GM21717 (cell line): ENCODE measurements around the gene NR1I3.
"Not testable (repeated sequence)": the region's sequence is repeated elsewhere in the genome, so short reads cannot be mapped to it uniquely, and the experiment has no call there.

Experiments
- ATAC-seq: cut with Tn5 transposase; IDR thresholded peaks from one replicate; pipeline ENCODE4 v1.9.1; 2021; ENCODE audit warnings: mild to moderate bottlenecking, moderate library complexity; ENCODE audit not compliant: unreplicated experiment

Gene NR1I3

DNA sequence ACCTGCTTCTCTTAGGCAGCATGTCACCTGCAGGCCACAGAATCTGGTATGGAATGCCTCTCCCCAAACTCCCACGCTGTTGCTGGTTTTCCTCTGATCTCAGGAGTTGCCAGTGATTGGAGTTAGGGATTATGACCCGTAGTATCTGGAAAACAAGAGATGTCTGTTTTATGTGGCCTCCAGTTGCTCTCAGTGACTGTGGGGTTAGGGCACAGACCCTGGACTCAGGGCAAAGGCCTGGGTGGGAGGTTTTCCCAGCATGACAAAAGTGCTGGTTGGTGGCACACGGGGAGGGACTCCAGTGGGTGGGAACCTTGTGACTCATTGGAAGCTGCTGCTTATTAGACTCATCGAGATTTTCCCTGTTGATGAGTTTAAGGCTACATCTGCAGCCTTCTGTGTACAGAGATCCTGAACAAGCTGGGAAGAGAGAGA lies at the start of gene NR1I3:
Gene NR1I3, minus strand, starts transcription at position 165 of the 435 bp plus-strand sequence. CDS start 1,638 bp downstream, outside the sequence.
- ATAC-seq, result no peak

- no peak for ATAC-seq
Measured at GRCh38 chr1:161287482-161288054, 49.6 kb upstream of the NR1I3 start.

DNA sequence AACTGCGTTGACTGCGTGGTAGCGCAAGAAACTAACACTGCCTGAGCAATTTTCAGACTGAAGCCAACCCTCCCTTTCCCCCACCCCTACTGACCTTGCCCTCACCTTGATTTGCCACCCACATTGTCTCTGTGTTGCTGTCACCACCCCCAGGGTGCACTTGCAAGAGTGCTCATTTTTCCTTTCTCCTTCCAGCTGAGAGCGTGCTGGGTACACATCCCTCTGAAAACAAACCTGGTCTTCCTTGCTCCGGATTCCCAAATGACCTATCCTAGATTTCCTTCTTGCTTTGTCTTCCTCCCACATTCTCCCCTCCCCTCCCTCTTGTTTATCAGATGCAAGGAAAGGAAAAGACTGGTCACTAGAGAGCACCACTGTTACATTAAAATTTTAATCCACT lies 47.5 kb upstream of the NR1I3 start:
- ATAC-seq, result no peak

DNA sequence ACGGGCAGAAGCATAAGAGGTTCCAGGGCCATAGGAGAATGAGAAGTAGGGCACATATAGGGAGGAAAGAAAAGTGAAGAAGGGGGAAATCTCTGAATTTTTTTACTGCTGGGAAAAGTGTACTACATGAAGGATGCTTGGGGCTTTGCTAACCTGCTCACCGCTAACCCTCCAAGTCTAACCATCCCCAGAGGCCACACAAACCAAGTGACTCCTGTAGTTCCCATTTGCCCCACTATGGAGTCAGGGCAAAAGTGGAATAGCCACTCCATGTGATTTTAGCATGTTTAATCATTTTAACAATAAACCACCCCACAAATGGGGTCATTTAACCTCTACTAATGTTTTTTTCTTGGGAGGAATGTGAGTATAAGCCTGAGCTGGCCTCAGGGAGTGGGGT lies 47.1 kb upstream of the NR1I3 start:
- ATAC-seq, result no peak

DNA sequence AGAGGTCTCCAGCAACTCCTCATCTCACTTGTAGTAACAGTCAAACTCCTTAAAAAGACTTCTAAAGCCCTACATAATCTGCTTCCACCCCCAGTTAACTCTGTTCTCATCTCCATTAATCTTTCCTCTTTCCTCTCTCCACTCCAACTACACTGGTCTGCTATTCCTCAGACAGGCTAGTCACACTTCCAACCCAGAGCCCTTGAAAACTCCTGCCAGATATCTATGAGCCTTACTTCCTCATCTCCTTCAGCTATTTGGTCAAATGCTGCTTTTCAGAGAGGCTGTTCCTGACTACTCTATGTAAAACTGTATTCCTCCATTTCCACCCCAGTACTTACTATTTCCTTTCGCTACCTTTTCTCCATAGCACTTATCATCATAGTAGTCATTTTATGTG lies 45.0 kb upstream of the NR1I3 start:
- no peak for ATAC-seq

- ATAC-seq, result no peak
Measured at GRCh38 chr1:161274874-161275273, 36.9 kb upstream of the NR1I3 start.

DNA sequence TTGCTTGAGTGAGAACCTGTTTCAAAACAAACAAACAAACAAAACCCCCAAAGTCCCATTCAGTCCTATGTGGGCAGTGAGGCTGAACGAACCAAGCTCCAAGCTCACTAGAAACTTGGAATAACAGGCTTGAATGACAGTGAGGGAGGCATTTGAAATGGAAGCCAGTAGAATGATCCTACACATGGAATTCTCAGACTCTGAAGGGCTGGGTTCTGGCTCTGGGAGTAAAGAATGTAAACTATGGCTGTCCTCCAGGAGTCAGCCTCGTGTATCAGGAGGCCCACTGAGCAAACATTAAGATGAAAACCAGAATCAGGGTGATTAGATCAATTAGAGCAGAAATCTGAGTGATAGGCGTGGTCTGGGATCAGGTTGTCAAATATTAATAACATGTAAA lies 35.4 kb upstream of the NR1I3 start:
- ATAC-seq, result no peak

- no peak for ATAC-seq
Measured at GRCh38 chr1:161267321-161267720, 29.3 kb upstream of the NR1I3 start.

DNA sequence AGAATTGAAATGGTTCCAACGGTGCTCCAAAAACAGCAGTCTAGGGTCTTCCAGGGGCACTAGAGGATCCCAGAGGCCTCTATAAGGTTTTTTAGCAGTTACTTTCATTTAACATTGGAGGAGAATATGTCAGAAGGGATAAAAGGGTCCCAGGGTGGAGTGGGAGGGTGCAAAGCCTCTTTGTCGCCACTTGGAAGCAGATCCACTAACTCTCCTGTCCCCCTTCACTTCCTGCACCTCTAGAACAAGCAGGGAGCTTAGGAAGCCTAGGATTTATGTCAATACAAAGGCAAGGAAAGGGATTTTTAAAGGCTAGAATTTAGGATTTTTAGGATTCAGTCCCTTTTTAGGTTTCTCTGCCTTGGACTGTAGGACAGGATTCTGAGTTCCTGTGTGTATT lies 28.8 kb upstream of the NR1I3 start:
- ATAC-seq, result no peak

GRCh38 chr1:161266202-161266601 lies 28.2 kb upstream of the NR1I3 start:
- ATAC-seq, result no peak

DNA sequence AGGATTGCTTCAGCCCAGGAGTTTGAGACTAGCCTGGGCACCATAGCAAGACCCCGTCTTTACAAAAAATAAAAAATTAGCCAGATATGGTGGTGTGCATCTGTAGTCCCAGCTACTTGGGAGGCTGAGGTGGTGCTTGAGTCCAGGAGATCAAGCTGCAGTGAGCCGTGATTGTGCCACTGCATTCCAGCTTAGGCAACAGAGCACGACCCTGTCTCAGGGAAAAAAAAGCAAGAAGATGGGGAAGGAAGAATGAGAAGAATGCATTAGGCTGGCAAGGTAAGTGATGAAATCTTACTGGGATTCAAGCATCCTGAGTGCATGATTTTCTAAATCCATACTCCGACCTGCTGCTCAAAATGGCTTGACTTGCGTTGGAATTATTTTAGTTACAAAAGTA lies 27.3 kb upstream of the NR1I3 start:
- ATAC-seq, result no peak

- no peak for ATAC-seq
Measured at GRCh38 chr1:161261261-161262235, 23.5 kb upstream of the NR1I3 start.

GRCh38 chr1:161260376-161261260 lies 22.6 kb upstream of the NR1I3 start:
- ATAC-seq, result no peak

- no peak for ATAC-seq
Measured at GRCh38 chr1:161259765-161260164, 21.8 kb upstream of the NR1I3 start.

DNA sequence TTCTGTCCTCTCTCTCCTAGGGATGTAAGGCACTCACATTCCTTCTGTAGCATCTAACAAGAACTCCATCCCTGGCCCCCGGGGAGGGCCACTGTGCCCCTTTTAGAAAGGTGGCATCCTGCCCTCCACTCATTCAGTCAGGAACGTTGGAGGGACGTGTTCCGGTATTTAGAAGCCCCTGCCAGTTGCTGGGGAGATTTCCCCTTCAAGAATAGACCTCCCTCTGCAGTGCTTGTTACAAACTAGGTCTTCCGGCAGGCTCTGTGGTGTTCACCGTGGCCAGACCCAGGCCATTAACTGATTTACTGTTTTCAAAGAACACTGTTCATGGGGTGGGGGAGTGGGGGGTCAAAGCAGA lies 21.3 kb upstream of the NR1I3 start:
- no peak for ATAC-seq

- no peak for ATAC-seq
Measured at GRCh38 chr1:161258439-161259344, 20.7 kb upstream of the NR1I3 start, which contains the start of gene PCP4L1. Gene PCP4L1 (plus strand): TSS chr1:161258745. CDS start chr1:161258975, 230 bp downstream.

- ATAC-seq, result not testable (repeated sequence)
Measured at GRCh38 chr1:161257109-161257508, 19.1 kb upstream of the NR1I3 start.

DNA sequence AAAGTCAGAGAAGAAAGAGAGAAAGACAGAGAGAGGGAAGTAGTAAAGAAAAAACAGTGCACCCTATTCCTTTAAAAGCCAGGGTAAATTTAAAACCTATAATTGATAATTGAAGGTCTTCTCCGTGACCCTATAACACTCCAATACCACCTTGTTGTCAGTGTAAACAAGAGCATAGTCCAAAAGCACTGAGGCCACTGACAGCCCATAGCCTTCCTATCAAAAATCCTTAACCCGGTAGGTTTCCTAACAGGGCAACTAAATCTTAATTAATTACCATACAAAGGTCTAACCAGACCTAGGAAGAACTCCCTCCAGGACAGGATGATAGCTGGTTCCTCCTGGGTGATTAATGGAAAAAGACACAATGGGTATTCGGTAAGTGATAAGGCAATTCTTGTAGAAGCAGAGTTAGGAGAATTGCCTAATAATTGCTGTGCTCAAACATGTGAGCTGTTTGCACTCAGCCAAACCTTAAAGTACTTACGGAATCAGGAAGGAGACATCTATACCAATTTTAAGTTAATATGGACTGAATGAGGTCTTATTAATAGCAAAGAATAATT lies 18.0 kb upstream of the NR1I3 start:
- not testable (repeated sequence) for ATAC-seq

DNA sequence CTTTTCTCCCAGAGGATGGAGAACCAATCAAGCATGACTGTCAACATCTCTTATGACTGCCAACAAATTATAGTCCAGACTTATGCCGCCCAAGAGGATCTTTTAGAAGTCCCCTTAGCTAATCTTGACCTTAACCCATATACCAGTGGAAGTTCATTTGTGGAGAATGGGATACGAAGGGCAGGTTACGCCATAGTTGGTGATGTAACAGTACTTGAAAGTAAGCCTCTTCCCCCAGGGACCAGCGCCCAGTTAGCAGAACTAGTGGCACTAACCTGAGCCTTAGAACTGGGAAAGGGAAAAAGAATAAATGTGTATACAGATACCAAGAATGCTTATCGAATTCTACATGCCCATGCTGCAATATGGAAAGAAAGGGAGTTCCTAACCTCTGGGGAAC lies 17.3 kb upstream of the NR1I3 start:
- not testable (repeated sequence) for ATAC-seq

- no peak for ATAC-seq
Measured at GRCh38 chr1:161251579-161251978, 13.6 kb upstream of the NR1I3 start.
